ENCODE results near the gene ASH1L.
"Not testable (repeated sequence)": the region's sequence is repeated elsewhere in the genome, so short reads cannot be mapped to it uniquely, and the experiment has no call there.

ASH1L gene

GRCh38 chr1:155553349-155553748 is 9.3 kb downstream of the ASH1L start:
- DNase-seq, result no peak

GRCh38 chr1:155548706-155549105 is 13.9 kb downstream of the ASH1L start:
- DNase-seq, result no peak

- DNase-seq, result no peak
Observed at GRCh38 chr1:155540000-155540874, 22.4 kb downstream of the ASH1L start.

- DNase-seq, result no peak
Observed at GRCh38 chr1:155537193-155537592, 25.4 kb downstream of the ASH1L start.

- DNase-seq, result no peak
Observed at GRCh38 chr1:155531624-155532023, 31.0 kb downstream of the ASH1L start.

- no peak for DNase-seq
Observed at GRCh38 chr1:155529929-155530328, 32.7 kb downstream of the ASH1L start.

- no peak for DNase-seq
Observed at GRCh38 chr1:155529109-155529508, 33.5 kb downstream of the ASH1L start.

- DNase-seq, result no peak
Observed at GRCh38 chr1:155527677-155528076, 34.9 kb downstream of the ASH1L start.

- no peak for DNase-seq
Observed at GRCh38 chr1:155526356-155526755, 36.2 kb downstream of the ASH1L start.

GRCh38 chr1:155522069-155522468 is 40.5 kb downstream of the ASH1L start:
- no peak for DNase-seq

GRCh38 chr1:155518484-155518883 is 44.1 kb downstream of the ASH1L start:
- DNase-seq, result no peak

GRCh38 chr1:155514582-155515187 is 47.9 kb downstream of the ASH1L start:
- no peak for DNase-seq

GRCh38 chr1:155513300-155513916 is 49.2 kb downstream of the ASH1L start:
- no peak for DNase-seq

- not testable (repeated sequence) for DNase-seq
Observed at GRCh38 chr1:155511385-155511784, 51.2 kb downstream of the ASH1L start.

- DNase-seq, result no peak
Observed at GRCh38 chr1:155509064-155509463, 53.5 kb downstream of the ASH1L start.

GRCh38 chr1:155507945-155508344 is 54.7 kb downstream of the ASH1L start:
- peak in 1 of 2 donors; percentile 8 for DNase-seq

- DNase-seq, result not testable (repeated sequence)
Observed at GRCh38 chr1:155505963-155506362, 56.6 kb downstream of the ASH1L start.

- DNase-seq, result peak in 1 of 2 donors; percentile 27
Observed at GRCh38 chr1:155504207-155504606, 58.4 kb downstream of the ASH1L start.

GRCh38 chr1:155499953-155500639 is 62.5 kb downstream of the ASH1L start:
- DNase-seq, result peak in 1 of 2 donors; percentile 15

- DNase-seq, result no peak
Observed at GRCh38 chr1:155499263-155499662, 63.3 kb downstream of the ASH1L start.

GRCh38 chr1:155493595-155493994 is 69.0 kb downstream of the ASH1L start:
- not testable (repeated sequence) for DNase-seq

- DNase-seq, result not testable (repeated sequence)
Observed at GRCh38 chr1:155488419-155488818, 74.2 kb downstream of the ASH1L start.

GRCh38 chr1:155487541-155487940 is 75.1 kb downstream of the ASH1L start:
- no peak for DNase-seq

Measured in bone marrow (tissue), 2 donors.